Glomerular visceral epithelial cell (primary cell): Measurements from ENCODE around the gene NDUFA13.

Experiments used
- DNase-seq: peaks from one replicate; pipeline ENCODE4 v3.0.0-alpha.2; 2016; ENCODE audit errors: extremely low spot score

The NDUFA13 gene

DNA sequence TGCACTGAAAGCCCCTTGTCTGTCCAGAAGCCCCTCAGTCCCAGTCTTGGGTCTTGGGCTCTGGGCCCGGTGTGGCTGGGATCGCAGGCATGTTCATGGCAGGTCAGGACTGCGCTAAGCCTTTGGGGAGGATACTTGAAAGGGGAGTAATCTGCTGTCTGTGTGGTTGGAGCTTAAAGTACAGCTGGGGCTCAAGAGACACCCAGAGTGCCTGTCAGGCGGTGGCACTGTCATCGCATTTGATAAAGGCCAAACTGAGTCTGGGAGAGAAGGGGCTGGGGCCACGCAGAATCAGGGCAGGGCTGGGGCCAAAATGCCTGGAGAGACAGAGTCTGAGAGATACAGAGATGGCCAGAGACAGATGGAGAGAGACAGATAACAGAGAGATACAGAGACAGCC, 17.8 kb downstream of the NDUFA13 start:
- no peak for DNase-seq

DNA sequence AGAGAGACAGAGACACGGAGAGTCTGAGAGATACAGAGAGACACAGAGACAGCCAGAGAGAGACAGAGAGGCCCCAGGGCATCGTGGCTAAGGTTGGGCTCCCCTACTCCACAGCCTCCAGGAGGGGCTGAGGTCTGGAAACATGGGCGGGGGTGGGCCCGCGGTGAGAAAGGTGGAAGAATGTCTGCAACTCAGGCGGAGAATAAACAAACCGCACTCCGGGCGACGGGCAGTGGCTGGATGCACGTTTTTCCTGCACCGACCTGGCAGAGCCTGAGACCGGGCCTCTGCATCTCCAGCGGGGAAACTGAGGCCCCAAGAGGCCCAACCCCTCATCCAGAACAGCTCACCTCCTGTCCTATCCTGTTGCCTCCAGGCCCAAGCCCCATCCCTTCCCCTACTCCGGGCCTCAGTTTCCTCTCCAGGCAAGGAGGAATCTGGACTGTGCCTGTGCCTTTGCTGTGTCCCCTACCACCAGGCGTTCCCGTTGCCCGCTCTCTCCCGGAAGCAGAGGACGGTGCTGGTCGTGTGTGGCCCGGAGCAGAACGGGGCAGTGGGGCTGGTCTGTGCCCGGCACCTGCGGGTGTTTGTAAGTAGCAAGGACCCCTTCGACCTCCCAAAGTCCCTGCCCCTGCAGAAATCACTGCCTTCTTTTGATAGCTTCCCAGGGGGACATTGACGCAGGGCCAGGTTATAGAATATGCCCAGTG, 18.7 kb downstream of the NDUFA13 start:
- no peak for DNase-seq

DNA sequence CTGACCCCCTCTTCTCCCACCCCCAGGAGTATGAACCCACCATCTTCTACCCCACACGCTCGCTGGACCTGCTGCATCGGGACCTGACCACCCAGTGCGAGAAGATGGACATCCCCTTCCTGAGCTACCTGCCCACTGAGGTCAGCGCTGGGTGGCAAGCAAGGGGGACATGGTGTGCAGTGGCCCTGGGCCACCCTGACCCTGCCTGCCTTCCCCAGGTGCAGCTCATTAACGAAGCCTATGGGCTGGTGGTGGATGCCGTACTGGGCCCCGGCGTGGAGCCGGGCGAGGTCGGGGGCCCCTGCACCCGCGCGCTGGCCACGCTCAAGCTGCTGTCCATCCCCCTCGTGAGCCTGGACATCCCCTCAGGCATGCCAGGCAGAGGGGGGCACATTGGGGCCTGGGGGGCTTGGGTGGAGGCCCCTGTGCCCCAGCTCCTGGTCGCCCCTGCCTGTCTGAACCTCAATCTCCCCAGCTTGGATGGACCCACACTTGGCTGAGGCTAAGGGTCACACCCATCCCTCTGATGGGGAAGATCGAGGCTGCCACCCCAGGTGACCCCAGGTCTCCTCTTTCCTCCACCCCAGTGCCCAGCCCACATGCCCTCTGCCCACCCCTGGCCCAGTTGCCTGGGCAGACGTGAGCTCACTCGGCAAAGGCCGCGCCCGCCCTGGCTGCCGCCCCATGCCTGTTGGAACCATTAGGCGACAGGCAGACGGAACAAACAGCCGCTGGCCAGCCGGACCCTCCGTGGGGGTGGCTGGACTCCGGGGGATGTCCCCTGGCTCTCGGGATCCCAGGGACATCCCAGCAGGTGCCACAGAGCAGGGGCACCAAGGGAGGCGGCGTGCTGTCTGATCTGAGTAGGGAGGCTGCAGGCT, 19.5 kb downstream of the NDUFA13 start:
- no peak for DNase-seq

DNA sequence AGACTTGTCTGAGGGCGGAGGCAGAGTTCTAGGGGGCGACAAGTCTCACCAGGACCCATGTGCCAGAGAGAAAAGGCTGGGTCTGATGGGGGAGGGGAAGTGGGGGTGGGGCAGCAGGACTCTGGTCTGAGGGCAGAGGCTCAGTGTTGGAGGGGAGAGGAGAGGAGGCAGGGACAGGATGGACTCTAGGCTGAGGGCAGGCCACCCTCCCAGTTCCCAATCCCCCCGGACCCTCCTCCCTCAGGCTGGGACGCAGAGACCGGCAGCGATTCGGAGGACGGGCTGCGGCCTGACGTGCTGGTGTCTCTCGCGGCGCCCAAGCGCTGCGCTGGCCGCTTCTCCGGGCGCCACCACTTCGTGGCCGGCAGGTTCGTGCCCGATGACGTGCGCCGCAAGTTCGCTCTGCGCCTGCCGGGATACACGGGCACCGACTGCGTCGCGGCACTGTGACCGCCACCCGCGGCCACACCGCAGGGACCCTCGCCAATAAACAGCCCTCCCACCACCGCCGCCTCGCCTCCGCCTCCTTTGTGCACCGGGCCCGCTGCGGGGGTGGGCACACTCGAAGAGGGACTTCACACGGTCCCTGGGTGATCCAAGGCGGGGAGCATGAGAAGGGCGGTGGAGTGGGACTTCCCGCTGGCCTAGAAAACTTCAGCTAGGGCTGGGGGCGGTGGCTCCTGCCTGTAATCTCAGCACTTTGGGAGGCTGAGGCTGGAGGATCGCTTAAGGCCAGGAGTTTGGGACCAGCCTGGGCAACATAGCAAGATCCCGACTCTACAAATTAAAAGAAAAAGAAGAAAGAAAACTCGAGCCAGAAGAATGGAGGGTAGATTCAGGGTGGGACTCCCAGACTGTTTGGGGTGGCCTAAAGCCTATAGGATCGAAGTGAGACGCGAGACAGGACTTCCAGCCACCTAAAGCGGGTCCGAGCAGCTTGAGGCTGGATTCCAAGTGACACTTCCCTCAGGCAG, 21.3 kb downstream of the NDUFA13 start:
- no peak for DNase-seq

DNA sequence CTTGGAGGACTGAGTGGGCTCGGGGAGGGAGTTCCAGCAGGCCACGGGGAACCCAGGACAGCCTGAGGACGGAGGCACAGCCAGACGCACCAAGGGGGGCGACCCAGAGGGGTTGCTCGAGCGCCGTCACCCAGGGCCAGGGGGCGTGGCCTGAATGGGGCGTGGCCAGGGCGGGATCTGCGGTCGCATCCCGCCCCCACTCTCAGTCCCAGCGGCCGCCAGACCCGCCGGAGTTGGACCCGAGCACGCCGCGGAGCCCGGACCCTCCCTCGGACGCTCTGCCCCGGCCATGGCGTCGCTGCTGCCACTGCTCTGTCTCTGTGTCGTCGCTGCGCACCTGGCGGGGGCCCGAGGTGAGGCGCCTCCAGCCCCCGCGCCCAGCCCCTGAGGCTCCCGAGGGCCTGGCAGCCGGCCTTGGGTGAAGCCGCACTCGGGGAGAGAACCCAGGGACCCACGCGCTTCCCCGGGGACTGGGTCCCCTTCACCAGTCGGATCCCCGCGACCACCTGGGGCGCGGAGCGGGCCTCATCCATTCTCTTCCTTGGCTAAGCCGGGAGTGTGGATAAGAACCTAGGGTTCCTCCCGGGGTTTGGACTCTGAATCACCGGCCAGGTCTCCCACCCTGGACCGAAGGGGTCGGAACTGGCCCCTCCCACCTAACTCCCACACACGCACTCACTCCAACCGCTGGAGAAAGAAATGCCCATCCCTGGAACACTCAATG, 22.2 kb downstream of the NDUFA13 start, which contains the start of gene CILP2:
Gene CILP2, plus strand, starts transcription at position 205 of the 724 bp plus-strand sequence. Its CDS starts 85 bp downstream, at position 290.
- DNase-seq, result peak; percentile 26

DNA sequence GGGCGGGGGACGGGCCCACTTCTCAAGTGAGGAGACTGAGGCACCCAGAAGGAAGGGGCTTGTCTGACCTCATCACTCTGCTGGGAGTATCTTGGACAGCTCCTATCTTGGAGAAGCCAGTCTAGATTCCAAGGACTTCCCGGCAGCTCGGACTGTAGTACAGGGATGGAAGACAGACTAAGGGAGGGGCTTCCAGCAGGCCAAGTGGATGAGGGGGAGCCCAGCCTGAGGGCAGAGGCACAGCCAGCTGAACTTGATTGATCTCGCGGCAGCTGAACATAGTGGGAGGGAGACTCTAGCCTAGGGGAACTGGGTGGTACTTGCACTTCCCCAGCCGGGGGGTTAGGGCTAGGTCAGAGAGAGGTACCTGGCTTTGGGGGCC, 22.8 kb downstream of the NDUFA13 start:
- DNase-seq, result no peak

DNA sequence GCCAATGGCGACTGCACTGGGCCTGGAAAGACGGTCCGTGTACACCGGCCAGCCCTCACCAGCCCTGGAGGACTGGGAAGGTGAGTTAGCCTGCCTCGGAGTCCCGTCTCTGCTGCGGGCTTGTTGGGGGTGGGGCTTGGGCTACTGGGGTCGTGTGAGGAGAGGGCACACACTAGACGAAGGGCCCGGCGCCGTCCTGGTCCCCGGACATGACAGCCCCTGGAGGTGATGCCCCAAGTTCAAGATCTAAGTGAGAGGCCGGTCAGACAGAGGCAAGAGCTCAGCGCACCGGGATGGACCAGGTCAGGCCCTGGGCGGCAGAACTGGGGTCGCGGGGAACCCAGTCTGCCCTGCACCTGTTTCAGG, 23.7 kb downstream of the NDUFA13 start:
- DNase-seq, result no peak

DNA sequence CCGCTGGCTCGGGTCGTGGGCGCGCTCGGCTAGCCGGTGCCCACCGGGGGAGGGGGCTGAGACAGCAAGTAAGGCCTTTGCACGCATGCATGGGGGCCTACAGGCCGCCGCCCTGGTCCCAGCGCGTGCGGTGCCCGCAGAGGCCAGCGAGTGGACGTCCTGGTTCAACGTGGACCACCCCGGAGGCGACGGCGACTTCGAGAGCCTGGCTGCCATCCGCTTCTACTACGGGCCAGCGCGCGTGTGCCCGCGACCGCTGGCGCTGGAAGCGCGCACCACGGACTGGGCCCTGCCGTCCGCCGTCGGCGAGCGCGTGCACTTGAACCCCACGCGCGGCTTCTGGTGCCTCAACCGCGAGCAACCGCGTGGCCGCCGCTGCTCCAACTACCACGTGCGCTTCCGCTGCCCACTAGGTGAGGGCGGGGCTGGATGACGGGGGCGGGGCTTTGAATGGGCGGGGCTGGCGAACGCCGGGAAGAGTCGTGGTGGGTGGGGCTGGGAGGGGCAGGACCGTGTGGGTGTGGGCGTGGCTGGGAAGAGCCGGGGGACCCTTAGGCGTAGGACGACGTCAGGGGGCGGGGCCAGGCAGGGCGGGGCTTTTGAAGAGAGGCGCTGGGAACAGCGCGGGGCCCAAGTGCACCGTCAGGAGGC, 24.2 kb downstream of the NDUFA13 start:
- peak; percentile 42 for DNase-seq

DNA sequence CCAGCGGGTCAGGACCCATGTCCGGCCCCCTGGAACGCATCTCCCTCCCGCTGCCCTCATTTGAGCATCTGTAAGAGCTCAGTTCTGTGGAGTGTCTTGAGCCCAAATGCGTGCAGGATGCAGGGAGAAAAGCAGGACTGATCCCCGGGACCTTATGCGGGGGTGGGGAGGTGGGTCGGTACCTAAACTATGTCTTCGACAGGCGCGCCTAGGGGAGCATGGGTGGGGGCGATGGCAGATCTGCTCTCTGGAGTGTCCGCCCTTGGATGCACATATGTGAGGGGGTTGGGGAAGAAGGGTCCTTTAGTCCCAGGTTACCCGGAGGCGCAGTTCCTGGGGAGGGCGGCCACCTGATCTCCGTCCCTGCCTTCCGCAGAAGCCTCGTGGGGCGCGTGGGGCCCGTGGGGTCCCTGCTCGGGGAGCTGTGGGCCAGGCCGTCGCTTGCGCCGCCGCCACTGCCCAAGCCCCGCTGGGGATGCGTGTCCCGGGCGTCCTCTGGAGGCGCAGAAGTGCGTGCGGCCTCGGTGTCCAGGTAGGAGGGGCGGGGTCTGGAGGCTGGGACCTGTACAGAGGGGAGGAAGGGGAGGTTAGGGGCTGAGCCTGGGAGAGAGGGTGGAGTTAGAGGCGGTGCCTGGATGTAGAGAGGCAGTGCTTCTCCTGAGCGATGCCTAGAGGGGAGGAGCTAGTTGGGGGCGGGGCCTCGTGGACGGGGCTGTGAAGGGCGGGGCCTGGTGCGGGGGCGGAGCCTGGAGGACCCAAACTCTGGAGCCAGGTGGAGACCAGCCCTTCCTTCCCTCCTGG, 24.9 kb downstream of the NDUFA13 start:
- no peak for DNase-seq

DNA sequence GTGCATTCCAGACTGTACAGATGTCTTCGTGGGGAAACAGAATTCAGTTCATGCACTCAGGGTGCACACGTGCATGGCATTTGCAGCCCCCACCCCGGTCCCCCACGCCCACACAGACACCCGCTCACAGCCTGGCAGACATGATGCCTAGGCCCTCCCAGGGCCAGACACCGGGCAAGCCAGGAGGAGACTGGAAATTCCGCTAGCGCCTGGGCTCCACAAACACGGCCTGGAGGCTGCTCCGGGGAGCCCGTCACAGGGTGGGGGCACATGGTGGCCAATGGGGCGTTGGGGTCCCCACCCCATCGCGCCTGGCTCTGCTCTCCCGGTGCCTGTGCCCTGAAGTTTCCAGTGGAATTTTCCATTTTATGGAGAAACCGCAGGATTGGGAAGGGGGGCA, 25.6 kb downstream of the NDUFA13 start:
- no peak for DNase-seq

DNA sequence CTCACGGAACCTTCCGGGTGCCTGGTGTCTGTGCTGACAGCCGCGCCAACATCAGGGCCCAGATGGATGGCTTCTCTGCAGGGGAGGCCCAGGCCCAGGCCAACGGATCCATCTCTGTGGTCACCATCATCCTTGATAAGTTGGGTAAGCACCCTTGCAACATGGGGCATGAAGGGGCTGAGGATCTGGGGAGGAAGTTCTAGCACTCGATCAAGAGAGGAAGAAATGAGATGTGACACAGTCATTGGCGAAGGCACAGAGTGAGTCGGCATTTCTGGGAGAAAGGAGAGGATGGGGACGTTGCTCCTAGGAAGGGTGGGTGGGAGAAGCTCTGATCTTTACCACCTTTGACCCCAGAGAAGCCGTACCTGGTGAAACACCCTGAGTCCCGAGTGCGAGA, 26.5 kb downstream of the NDUFA13 start:
- DNase-seq, result no peak

DNA sequence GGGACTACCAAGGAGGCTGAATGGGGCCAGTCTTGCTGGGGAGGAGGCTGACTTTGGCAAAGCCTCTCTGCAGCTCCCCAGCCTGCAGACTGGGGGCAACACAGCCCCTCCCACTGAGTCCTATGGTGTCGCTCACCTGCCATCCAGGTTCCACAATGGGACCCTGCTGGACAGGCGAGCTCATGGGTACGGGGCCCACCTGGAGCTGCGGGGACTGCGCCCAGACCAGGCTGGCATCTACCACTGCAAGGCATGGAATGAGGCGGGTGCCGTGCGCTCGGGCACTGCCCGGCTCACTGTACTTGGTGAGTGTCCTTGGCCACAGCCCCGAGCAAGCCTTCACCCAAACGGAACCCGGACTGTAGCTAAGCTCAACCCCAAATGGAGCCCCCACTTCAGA, 27.1 kb downstream of the NDUFA13 start:
- DNase-seq, result no peak

DNA sequence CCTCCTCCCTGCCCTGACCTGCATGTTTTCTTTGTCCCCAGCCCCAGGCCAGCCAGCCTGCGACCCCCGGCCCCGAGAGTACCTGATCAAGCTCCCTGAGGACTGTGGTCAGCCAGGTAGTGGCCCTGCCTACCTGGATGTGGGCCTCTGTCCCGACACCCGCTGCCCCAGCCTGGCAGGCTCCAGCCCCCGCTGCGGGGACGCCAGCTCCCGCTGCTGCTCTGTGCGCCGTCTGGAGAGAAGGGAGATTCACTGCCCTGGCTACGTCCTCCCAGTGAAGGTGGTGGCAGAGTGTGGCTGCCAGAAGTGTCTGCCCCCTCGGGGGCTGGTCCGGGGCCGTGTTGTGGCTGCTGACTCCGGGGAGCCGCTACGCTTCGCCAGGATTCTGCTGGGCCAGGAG, 27.6 kb downstream of the NDUFA13 start:
- DNase-seq, result no peak

DNA sequence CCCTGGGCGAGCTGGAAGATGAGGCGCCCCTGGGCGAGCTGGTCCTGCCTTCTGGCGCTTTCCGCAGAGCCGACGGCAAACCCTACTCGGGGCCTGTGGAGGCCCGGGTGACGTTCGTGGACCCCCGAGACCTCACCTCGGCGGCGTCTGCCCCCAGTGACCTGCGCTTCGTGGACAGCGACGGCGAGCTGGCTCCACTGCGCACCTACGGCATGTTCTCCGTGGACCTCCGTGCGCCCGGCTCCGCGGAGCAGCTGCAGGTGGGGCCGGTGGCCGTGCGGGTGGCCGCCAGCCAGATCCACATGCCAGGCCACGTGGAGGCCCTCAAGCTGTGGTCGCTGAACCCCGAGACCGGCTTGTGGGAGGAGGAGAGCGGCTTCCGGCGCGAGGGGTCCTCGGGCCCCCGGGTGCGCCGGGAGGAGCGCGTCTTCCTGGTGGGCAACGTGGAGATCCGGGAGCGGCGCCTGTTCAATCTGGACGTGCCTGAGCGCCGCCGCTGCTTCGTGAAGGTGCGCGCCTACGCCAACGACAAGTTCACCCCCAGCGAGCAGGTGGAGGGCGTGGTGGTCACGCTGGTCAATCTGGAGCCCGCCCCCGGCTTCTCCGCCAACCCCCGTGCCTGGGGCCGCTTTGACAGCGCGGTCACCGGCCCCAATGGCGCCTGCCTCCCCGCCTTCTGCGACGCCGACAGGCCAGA, 28.4 kb downstream of the NDUFA13 start:
- DNase-seq, result no peak

DNA sequence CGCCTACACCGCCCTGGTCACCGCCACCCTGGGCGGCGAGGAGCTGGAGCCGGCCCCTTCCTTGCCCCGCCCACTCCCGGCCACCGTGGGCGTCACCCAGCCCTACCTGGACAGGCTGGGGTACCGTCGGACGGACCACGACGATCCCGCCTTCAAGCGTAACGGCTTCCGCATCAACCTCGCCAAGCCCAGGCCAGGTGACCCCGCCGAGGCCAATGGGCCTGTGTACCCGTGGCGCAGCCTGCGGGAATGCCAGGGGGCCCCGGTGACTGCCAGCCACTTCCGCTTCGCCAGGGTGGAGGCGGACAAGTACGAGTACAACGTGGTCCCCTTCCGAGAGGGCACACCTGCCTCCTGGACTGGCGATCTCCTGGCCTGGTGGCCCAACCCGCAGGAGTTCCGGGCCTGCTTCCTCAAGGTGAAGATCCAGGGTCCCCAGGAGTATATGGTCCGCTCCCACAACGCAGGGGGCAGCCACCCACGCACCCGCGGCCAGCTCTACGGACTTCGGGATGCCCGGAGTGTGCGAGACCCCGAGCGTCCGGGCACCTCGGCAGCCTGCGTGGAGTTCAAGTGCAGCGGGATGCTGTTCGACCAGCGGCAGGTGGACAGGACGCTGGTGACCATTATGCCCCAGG, 29.0 kb downstream of the NDUFA13 start:
- DNase-seq, result no peak

DNA sequence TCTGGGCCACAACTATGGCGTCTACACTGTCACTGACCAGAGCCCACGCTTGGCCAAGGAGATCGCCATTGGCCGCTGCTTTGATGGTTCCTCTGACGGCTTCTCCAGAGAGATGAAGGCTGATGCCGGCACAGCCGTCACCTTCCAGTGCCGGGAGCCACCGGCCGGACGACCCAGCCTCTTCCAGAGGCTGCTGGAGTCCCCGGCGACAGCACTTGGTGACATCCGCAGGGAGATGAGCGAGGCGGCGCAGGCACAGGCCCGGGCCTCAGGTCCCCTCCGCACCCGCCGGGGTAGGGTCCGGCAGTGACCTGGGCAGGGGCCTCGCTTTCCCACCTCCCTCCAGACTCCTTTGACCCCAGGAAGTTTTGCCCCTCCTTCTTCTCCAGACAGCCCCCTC, 29.7 kb downstream of the NDUFA13 start:
- DNase-seq, result no peak

DNA sequence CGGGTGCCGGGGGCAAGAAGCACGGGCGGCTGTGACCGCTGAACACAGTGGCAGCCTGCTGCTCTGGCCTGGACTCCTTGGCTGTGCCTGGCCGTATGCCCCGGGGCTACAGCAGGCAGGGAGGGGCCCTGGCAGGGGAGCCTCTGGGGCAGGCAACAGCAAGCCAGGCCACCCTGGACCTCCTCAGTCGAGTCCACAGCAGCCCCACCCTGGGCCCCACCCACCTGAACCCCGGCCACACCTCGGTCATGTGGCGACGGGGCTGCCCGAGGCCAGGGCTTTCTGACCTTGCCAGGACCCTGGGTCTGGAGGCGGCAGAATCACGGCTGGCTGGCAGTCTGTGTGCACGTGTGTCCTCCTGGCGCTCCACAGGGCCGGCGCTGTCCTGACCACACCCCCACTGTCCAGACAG, 30.7 kb downstream of the NDUFA13 start:
- DNase-seq, result no peak

DNA sequence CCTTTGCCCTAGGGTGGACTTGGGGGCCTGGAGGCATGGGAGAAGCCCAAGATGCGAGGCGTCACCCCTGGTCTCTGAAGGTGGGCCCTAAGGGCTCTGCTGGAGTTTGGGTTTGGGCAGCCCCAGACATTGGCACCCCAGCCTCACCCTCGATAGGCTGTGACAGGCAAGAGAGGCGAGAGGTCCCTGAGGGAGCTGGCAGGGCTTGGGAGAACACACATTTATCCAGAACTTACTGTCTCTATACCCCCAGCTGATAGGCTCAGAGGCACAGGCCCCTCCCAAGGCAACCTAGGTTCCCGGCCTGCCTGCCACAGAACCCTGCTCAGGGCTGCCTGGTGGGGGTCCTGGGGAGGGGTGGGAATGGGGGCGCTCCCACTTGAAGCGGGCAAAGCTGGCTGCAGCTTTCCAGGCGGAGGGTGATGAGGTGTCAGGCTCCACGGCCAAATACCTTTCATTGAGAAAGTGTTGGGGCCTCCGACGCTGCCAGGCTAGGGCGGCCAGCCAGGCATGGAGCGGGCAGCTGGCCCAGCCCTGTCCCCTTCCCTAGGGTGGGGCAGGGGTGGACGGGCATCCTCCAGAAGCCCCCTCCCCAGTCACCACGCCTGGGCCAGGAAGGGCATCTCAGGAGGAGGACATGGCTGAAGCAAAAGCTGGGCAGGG, 31.8 kb downstream of the NDUFA13 start:
- no peak for DNase-seq
